ENCODE results near the gene TBC1D20. TPM values are rescaled to one million over a fixed set of nuclear protein-coding genes. Genes with fewer than 3 reads are reported as not detected.

Gene TBC1D20
- total RNA-seq, 2 experiments from 2014 or later: 15.7 to 16.1 TPM

DNA sequence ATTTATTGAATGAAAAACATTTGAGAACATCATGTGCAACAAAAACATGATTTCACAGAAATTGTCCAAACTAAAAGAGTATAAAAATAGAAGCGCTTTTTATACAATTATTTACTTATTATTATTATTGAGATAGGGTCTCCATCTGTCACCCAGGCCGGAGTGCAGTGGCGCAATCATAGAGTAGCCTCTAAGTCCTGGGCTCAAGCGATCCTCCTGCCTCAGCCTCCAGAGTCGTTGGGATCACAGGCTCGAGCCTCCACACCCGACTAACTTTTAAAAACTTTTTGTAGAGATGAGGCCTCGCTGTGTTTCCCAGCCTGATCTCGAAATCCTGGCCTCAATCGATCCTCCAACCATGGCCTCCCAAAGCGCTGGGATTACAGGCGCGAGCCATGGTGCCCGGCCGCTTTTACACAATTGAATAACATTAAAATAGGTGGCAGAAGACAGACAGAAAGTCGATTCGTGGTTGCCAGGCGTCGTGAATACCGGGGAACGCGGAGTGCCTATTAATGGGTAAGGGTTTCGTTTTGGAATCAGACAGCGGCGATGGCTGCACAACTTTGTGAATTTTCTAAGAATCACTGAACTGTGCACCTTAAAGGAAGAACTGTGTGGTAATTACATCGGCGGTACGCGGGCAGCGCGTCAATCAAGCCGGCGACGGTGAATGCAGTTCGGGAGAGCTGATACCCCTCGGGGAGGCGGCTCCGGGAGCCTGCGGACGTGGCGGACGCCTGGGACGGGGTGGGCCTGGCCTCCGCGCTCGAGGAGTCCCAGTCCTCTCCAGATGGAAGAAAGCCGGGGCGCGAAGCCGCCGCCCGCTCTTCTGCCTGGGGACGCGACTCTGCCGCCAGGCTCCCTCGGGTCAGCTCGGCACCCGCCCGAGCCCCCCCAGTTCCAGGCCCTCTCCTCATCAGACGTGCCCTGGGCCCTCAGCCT is 807 bp downstream of the TBC1D20 start:
- peak; percentile 28 for ATAC-seq (ENCODE audit: poor library complexity)
- Mint-ChIP-seq H3K4me1 (ENCODE audit: low read depth) (peaks cover 56% of the 10 kb centered on the region), H3K9me3 (no peaks in the 10 kb centered on the region), H3K27ac (peak overlapping the region; percentile 88), H3K36me3 (ENCODE audit: low read depth) (peaks cover 6% of the 10 kb centered on the region), H3K27me3 (no peaks in the 10 kb centered on the region), H3K4me3 (peak overlapping the region; percentile 98)
- ChIA-PET CTCF (interaction anchor here (0.9 to 1.8 kb wide), 4 partner anchors 17 to 138 kb away, joined by 3 to 8 read pairs (median 3); no protein-coding TSS in a partner anchor), POLR2A (interaction anchor here (0.9 to 2.6 kb wide), 6 partner anchors 21 to 82 kb away, joined by 3 to 31 read pairs (median 10); partner anchors contain the start of genes CSNK2A1, RBCK1 and TRIB3)
- peak overlapping the region; percentile 90 for H3K4me3 ChIP-seq (ENCODE audit: low read length)
- TF ChIP-seq, protein P1, sequence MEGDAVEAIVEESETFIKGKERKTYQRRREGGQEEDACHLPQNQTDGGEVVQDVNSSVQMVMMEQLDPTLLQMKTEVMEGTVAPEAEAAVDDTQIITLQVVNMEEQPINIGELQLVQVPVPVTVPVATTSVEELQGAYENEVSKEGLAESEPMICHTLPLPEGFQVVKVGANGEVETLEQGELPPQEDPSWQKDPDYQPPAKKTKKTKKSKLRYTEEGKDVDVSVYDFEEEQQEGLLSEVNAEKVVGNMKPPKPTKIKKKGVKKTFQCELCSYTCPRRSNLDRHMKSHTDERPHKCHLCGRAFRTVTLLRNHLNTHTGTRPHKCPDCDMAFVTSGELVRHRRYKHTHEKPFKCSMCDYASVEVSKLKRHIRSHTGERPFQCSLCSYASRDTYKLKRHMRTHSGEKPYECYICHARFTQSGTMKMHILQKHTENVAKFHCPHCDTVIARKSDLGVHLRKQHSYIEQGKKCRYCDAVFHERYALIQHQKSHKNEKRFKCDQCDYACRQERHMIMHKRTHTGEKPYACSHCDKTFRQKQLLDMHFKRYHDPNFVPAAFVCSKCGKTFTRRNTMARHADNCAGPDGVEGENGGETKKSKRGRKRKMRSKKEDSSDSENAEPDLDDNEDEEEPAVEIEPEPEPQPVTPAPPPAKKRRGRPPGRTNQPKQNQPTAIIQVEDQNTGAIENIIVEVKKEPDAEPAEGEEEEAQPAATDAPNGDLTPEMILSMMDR (IDR thresholded peaks at IDR 0.05): no peak
- no peaks in the 10 kb centered on the region for H3K27me3 ChIP-seq (ENCODE audit: control insufficient read depth in 1 of 2, insufficient read depth in 2 of 2, low read length in 2 of 2)
- H3K4me1 ChIP-seq (ENCODE audit: insufficient read depth, low read length): peaks cover 37% of the 10 kb centered on the region
- intact Hi-C loops (cut with DNase I, micrococcal nuclease): loop anchor here (1.0 to 5.0 kb wide), 8 partner anchors 17 to 656 kb away; partner anchors contain the start of genes CSNK2A1 (in 1 of the 2) and PSMF1 (in 1 of the 2)
- no peaks in the 10 kb centered on the region for H3K9me3 ChIP-seq (ENCODE audit: control insufficient read depth in 1 of 2, insufficient read depth in 1 of 2, low read length in 2 of 2)
- no peaks in the 10 kb centered on the region for H3K36me3 ChIP-seq (ENCODE audit: insufficient read depth, low read length)
- DNase-seq: peak; percentile 19 to 72 (median 42)
- H3K27ac ChIP-seq (ENCODE audit: low read depth in 1 of 2, low read length in 2 of 2): peak overlapping the region; percentile 59 to 67

DNA sequence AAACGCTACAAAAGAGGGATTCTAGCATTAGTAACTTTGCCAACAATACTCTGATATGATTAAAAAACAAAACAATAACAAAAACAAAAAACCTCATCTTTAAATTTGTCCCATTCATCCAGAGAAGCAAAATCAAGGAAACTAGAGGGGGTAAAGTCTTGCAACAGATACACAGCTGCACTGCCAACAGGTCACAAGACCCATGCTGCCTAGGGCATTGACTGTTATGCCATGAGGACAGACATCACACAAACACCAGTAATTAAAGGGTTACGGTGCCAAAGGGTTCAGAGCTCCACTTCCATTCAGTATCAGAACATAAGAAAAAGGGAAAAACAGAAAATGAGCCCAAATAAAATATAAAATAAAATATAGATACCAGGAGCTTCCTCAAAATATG is 1.6 kb downstream of the TBC1D20 start:
- Histone ChIP-seq H3K27ac (ENCODE audit: low read depth in 1 of 2, low read length in 2 of 2) (no peak overlapping the region), H3K36me3 (ENCODE audit: insufficient read depth, low read length) (no peaks in the 10 kb centered on the region), H3K4me1 (ENCODE audit: insufficient read depth, low read length) (peaks cover 40% of the 10 kb centered on the region), H3K4me3 (ENCODE audit: low read length) (no peak overlapping the region), H3K9me3 (ENCODE audit: control insufficient read depth in 1 of 2, insufficient read depth in 1 of 2, low read length in 2 of 2) (no peaks in the 10 kb centered on the region), H3K27me3 (ENCODE audit: control insufficient read depth in 1 of 2, insufficient read depth in 2 of 2, low read length in 2 of 2) (no peaks in the 10 kb centered on the region)
- ATAC-seq (ENCODE audit: poor library complexity): no peak
- no peaks in the 10 kb centered on the region for H3K27me3 Mint-ChIP-seq
- H3K36me3 Mint-ChIP-seq (ENCODE audit: low read depth): peaks cover 6% of the 10 kb centered on the region
- TF ChIP-seq, protein P1 (IDR thresholded peaks at IDR 0.05): no peak
- ChIA-PET CTCF (no interaction called here), POLR2A (interaction anchor here (1.3 kb wide), 2 partner anchors 22 to 53 kb away, joined by 4 to 5 read pairs; partner anchors contain the start of gene RBCK1)
- peak overlapping the region; percentile 42 for H3K27ac Mint-ChIP-seq
- intact Hi-C loops (cut with DNase I, micrococcal nuclease): loop anchor here (2.0 to 5.0 kb wide), 3 partner anchors 78 to 657 kb away; partner anchors contain the start of genes CSNK2A1 (in 1 of the 2) and PSMF1 (in 1 of the 2)
- H3K9me3 Mint-ChIP-seq: no peaks in the 10 kb centered on the region
- DNase-seq: no peak
- H3K4me1 Mint-ChIP-seq (ENCODE audit: low read depth): peaks cover 60% of the 10 kb centered on the region
- peak overlapping the region; percentile 98 for H3K4me3 Mint-ChIP-seq

DNA sequence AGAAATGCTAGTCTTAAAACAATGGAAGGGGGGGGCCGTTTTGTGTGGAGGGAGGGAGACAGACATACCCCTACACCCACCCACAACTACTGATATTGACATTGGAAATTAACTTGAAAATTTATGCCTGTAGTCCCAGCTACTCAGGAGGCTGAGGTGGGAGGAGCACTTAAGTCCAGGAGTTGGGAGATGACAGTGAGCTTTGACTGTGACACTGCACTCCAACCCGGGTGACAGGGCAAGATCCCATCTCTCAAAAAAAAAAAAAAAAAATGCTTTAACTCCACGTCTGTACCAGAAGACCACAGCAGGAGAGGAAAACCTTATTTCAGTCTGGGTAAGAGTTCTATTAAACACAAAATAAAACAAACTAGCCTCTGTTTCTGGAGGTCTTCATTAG is 2.2 kb downstream of the TBC1D20 start:
- ATAC-seq (ENCODE audit: poor library complexity) (no peak), DNase-seq (no peak)
- Histone ChIP-seq H3K4me3 (ENCODE audit: low read length) (no peak overlapping the region), H3K27me3 (ENCODE audit: control insufficient read depth in 1 of 2, insufficient read depth in 2 of 2, low read length in 2 of 2) (no peaks in the 10 kb centered on the region), H3K36me3 (ENCODE audit: insufficient read depth, low read length) (no peaks in the 10 kb centered on the region), H3K9me3 (ENCODE audit: control insufficient read depth in 1 of 2, insufficient read depth in 1 of 2, low read length in 2 of 2) (no peaks in the 10 kb centered on the region), H3K27ac (ENCODE audit: low read depth in 1 of 2, low read length in 2 of 2) (no peak overlapping the region), H3K4me1 (ENCODE audit: insufficient read depth, low read length) (peaks cover 40% of the 10 kb centered on the region)
- peaks cover 60% of the 10 kb centered on the region for H3K4me1 Mint-ChIP-seq (ENCODE audit: low read depth)
- TF ChIP-seq, protein P1 (IDR thresholded peaks at IDR 0.05): no peak
- intact Hi-C loops (cut with DNase I, micrococcal nuclease): loop anchor here (2.0 to 5.0 kb wide), 3 partner anchors 77 to 657 kb away; partner anchors contain the start of genes CSNK2A1 (in 1 of the 2) and PSMF1 (in 1 of the 2)
- ChIA-PET CTCF (no interaction called here), POLR2A (interaction anchor here (1.3 kb wide), 2 partner anchors 21 to 52 kb away, joined by 4 to 5 read pairs; partner anchors contain the start of gene RBCK1)
- H3K36me3 Mint-ChIP-seq (ENCODE audit: low read depth): peaks cover 6% of the 10 kb centered on the region
- no peaks in the 10 kb centered on the region for H3K9me3 Mint-ChIP-seq
- H3K4me3 Mint-ChIP-seq: peak overlapping the region; percentile 98
- no peaks in the 10 kb centered on the region for H3K27me3 Mint-ChIP-seq
- peak overlapping the region; percentile 42 for H3K27ac Mint-ChIP-seq

Measured in CD4-positive, alpha-beta T cell (primary cell).